Skeletal muscle tissue (tissue), 4 donors: ENCODE data around the gene CELA2A. TPM values are rescaled to one million over a fixed set of nuclear protein-coding genes. Genes with fewer than 3 reads are reported as not detected.
"Not testable (repeated sequence)": the region's sequence is repeated elsewhere in the genome, so short reads cannot be mapped to it uniquely, and the experiment has no call there.

Experiments
- H3K27ac ChIP-seq: one replicate; pipeline ENCODE4 v1.7.0; 2013; ENCODE audit warnings: mild to moderate bottlenecking, low read depth, low read length, inconsistent platforms
- H3K27me3 ChIP-seq, 3 donors: one replicate each; pipeline ENCODE4 v1.7.0; 2013; ENCODE audit warnings: low read length in 3 of 3; ENCODE audit not compliant: control insufficient read depth in 3 of 3, insufficient read depth in 3 of 3
- H3K36me3 ChIP-seq, 3 donors: one replicate each; pipeline ENCODE4 v1.7.0; 2013; ENCODE audit warnings: low read length in 3 of 3; ENCODE audit not compliant: control insufficient read depth in 3 of 3, insufficient read depth in 3 of 3
- H3K4me1 ChIP-seq, 3 donors: one replicate each; pipeline ENCODE4 v1.7.0; 2013; ENCODE audit warnings: low read length in 3 of 3, mild to moderate bottlenecking in 3 of 3; ENCODE audit not compliant: control insufficient read depth in 3 of 3, insufficient read depth in 3 of 3
- H3K4me3 ChIP-seq, 3 donors: one replicate each; pipeline ENCODE4 v1.7.0; 2013; ENCODE audit warnings: low read length in 3 of 3
- H3K9ac ChIP-seq, 3 donors: one replicate each; pipeline ENCODE4 v1.7.0; 2013; ENCODE audit warnings: low read length in 3 of 3, mild to moderate bottlenecking in 3 of 3, moderate library complexity in 2 of 3, low read depth in 1 of 3
- H3K9me3 ChIP-seq, 3 donors: one replicate each; pipeline ENCODE4 v1.7.0; 2013; ENCODE audit warnings: low read length in 3 of 3; ENCODE audit not compliant: control insufficient read depth in 3 of 3
- total RNA-seq: library from RNA; depleted of rRNA; stranded (reverse); fragments of >200 nt; gene quantifications from one replicate; pipeline ENCODE4 v1.2.3, GENCODE V29; 2014
- donor health status: Osteomylitis.

CELA2A gene
- total RNA-seq, 1 donor from 2014 or later, result not detected

GRCh38 chr1:15452866-15453571 lies 3.5 kb upstream of the CELA2A start:
- Histone ChIP-seq H3K9ac (no peak overlapping the region), H3K27me3 (no peaks in the 10 kb centered on the region), H3K27ac (no peak overlapping the region), H3K4me1 (no peaks in the 10 kb centered on the region), H3K36me3 (no peaks in the 10 kb centered on the region), H3K9me3 (peaks cover 0 to 2% (median 0%) of the 10 kb centered on the region in 3 donors), H3K4me3 (no peak overlapping the region)

- Histone ChIP-seq H3K9me3 (peaks cover 0 to 2% (median 0%) of the 10 kb centered on the region in 3 donors), H3K27ac (no peak overlapping the region), H3K4me1 (no peaks in the 10 kb centered on the region), H3K27me3 (no peaks in the 10 kb centered on the region), H3K36me3 (no peaks in the 10 kb centered on the region), H3K9ac (no peak overlapping the region), H3K4me3 (no peak overlapping the region)
Measured at GRCh38 chr1:15453734-15454133, 2.8 kb upstream of the CELA2A start.

GRCh38 chr1:15454256-15454655 lies 2.3 kb upstream of the CELA2A start:
- H3K4me3 ChIP-seq, result no peak overlapping the region
- no peak overlapping the region for H3K9ac ChIP-seq
- no peaks in the 10 kb centered on the region for H3K27me3 ChIP-seq
- H3K27ac ChIP-seq, result no peak overlapping the region
- no peaks in the 10 kb centered on the region for H3K36me3 ChIP-seq
- H3K4me1 ChIP-seq, result no peaks in the 10 kb centered on the region
- H3K9me3 ChIP-seq, result peaks cover 0 to 2% (median 0%) of the 10 kb centered on the region in 3 donors

- Histone ChIP-seq H3K27ac (no peak overlapping the region), H3K4me3 (no peak overlapping the region), H3K4me1 (no peaks in the 10 kb centered on the region), H3K9ac (no peak overlapping the region), H3K27me3 (no peaks in the 10 kb centered on the region), H3K36me3 (no peaks in the 10 kb centered on the region), H3K9me3 (peaks cover 0 to 2% (median 0%) of the 10 kb centered on the region in 3 donors)
Measured at GRCh38 chr1:15455522-15455921, 1.0 kb upstream of the CELA2A start.

- Histone ChIP-seq H3K4me1 (no peaks in the 10 kb centered on the region), H3K9me3 (no peaks in the 10 kb centered on the region), H3K36me3 (no peaks in the 10 kb centered on the region), H3K9ac (no peak overlapping the region), H3K4me3 (no peak overlapping the region), H3K27ac (no peak overlapping the region), H3K27me3 (no peaks in the 10 kb centered on the region)
Measured at GRCh38 chr1:15457585-15457984, 1.1 kb downstream of the CELA2A start.

GRCh38 chr1:15458388-15458787 lies 1.9 kb downstream of the CELA2A start:
- H3K9me3 ChIP-seq, H3K27ac ChIP-seq, H3K36me3 ChIP-seq, H3K27me3 ChIP-seq, H3K4me1 ChIP-seq, H3K4me3 ChIP-seq, H3K9ac ChIP-seq: not testable (repeated sequence)

- Histone ChIP-seq H3K4me3 (no peak overlapping the region), H3K4me1 (no peaks in the 10 kb centered on the region), H3K9me3 (no peaks in the 10 kb centered on the region), H3K27ac (no peak overlapping the region), H3K9ac (no peak overlapping the region), H3K27me3 (no peaks in the 10 kb centered on the region), H3K36me3 (no peaks in the 10 kb centered on the region)
Measured at GRCh38 chr1:15459771-15460707, 3.5 kb downstream of the CELA2A start.

GRCh38 chr1:15460708-15461095 lies 4.2 kb downstream of the CELA2A start:
- Histone ChIP-seq H3K27me3 (no peaks in the 10 kb centered on the region), H3K27ac (no peak overlapping the region), H3K9ac (no peak overlapping the region), H3K9me3 (no peaks in the 10 kb centered on the region), H3K4me3 (no peak overlapping the region), H3K4me1 (no peaks in the 10 kb centered on the region), H3K36me3 (no peaks in the 10 kb centered on the region)

- not testable (repeated sequence) for H3K27ac ChIP-seq, H3K27me3 ChIP-seq
Measured at GRCh38 chr1:15463064-15463800, 6.7 kb downstream of the CELA2A start.

GRCh38 chr1:15463926-15464322 lies 7.4 kb downstream of the CELA2A start:
- H3K9ac ChIP-seq, H3K9me3 ChIP-seq, H3K36me3 ChIP-seq, H3K27ac ChIP-seq, H3K4me3 ChIP-seq, H3K27me3 ChIP-seq, H3K4me1 ChIP-seq: not testable (repeated sequence)

More at GRCh38 chr1:15463064-15463800, 6.7 kb downstream of the CELA2A start:
- not testable (repeated sequence) for H3K4me3 ChIP-seq, H3K36me3 ChIP-seq, H3K9me3 ChIP-seq, H3K9ac ChIP-seq, H3K4me1 ChIP-seq
